ENCODE measurements around the gene DDX1. TPM values are rescaled to one million over a fixed set of nuclear protein-coding genes. Genes with fewer than 3 reads are reported as not detected.

Gene DDX1
- total and polyA plus RNA-seq, 9 of the 15 experiments (the other 6 are each of a cell fraction or from before 2014, with no cell fraction given): 116 to 277 (median 232) TPM

DNA sequence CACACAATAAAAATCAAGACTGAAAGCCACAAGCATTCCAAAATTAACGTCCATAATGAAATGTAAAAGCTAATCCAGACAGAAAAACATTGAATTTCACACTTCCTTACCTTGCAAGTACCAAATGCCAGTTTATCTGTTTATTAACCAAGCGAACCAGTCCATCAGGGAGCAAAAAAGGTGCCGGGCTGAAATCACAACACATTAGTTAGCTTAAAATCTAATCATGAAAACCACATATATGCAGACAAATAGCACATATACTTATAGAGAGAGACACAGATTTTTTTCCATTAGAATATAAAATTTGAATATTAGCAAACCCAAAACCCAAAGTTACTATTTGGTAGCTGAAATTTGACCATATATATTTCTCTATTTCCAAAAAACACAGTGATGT lies 37.7 kb upstream of the DDX1 start:
- no TSS peak for BruUV-seq (replicated peaks)
- no peak overlapping the region for H2AFZ ChIP-seq (ENCODE audit: low read depth, low read length)
- H3K4me1 ChIP-seq (replicated peaks in 1 of 2; ENCODE audit: control insufficient read depth in 2 of 2, insufficient read depth in 2 of 2, low read length in 2 of 2): peaks cover 16 to 35% of the 10 kb centered on the region in 2 experiments
- no peak for DNase-seq (ENCODE audit: extremely low read depth in 1 of 4, low spot score in 3 of 4)
- ChIA-PET POLR2A (interaction anchor here (0.7 to 2.7 kb wide), 11 partner anchors 8 to 523 kb away, joined by 3 to 13 read pairs (median 4); partner anchors contain the start of gene NBAS), CTCF (ENCODE audit: low intra/inter-chr PET ratio) (no interaction called here)
- peak overlapping the region in 1 of 2 experiments; percentile 76; a peak in 2 of 4 replicates for H3K9ac ChIP-seq (ENCODE audit: insufficient read depth in 1 of 2, low read depth in 2 of 2, low read length in 2 of 2)
- in situ Hi-C loops (cut with MboI) (no loop called here), intact Hi-C loops (cut with micrococcal nuclease) (no loop called here)
- H3K27ac ChIP-seq (ENCODE audit: extremely low read depth, low read depth, low read length): peak overlapping the region; percentile 95
- WGBS (ENCODE audit: insufficient coverage, low coverage, missing lambda C conversion rate): 10% methylated on average over 3 of the region's 3 CpGs
- no peaks in the 10 kb centered on the region for H3K9me1 ChIP-seq (ENCODE audit: control insufficient read depth, insufficient read depth, low read length)
- H3K4me3 ChIP-seq: peak overlapping the region; percentile 9; the same call in 1 of the 2 replicates
- peaks cover 70% of the 10 kb centered on the region for H3K36me3 ChIP-seq (ENCODE audit: control insufficient read depth, insufficient read depth, low read length)
- no peaks in the 10 kb centered on the region for H3K27me3 ChIP-seq (ENCODE audit: control insufficient read depth in 2 of 2, insufficient read depth in 2 of 2, low read length in 2 of 2)
- no peak for FAIRE-seq
- ATAC-seq: no peak
- H3K79me2 ChIP-seq (ENCODE audit: control insufficient read depth, insufficient read depth, low read length): peaks cover 80% of the 10 kb centered on the region
- H3K4me2 ChIP-seq (ENCODE audit: insufficient read depth, low read length): peak overlapping the region; percentile 78
- H4K20me1 ChIP-seq (replicated peaks; ENCODE audit: control insufficient read depth, insufficient read depth, low read length): no peaks in the 10 kb centered on the region
- no peaks in the 10 kb centered on the region for H3K9me3 ChIP-seq (replicated peaks; ENCODE audit: control insufficient read depth, insufficient read depth, low read depth, low read length)
- TF ChIP-seq KDM1A (IDR thresholded peaks at IDR 0.05): peak; percentile 72 to 82; a peak in 3 of 4 replicates
- TF ChIP-seq, protein P1, sequence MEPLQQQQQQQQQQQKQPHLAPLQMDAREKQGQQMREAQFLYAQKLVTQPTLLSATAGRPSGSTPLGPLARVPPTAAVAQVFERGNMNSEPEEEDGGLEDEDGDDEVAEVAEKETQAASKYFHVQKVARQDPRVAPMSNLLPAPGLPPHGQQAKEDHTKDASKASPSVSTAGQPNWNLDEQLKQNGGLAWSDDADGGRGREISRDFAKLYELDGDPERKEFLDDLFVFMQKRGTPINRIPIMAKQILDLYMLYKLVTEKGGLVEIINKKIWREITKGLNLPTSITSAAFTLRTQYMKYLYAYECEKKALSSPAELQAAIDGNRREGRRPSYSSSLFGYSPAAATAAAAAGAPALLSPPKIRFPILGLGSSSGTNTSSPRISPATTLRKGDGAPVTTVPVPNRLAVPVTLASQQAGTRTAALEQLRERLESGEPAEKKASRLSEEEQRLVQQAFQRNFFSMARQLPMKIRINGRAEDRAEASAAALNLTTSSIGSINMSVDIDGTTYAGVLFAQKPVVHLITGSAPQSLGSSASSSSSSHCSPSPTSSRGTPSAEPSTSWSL (CRISPR knock-in tag; IDR thresholded peaks at IDR 0.05; ENCODE audit: borderline replicate concordance): no peak
- TF ChIP-seq ZNF134 (CRISPR knock-in tag; conservative IDR thresholded peaks at IDR 0.05): no peak
- TF ChIP-seq, protein P2, sequence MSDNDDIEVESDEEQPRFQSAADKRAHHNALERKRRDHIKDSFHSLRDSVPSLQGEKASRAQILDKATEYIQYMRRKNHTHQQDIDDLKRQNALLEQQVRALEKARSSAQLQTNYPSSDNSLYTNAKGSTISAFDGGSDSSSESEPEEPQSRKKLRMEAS (CRISPR knock-in tag; IDR thresholded peaks at IDR 0.05): no peak
- TF ChIP-seq, protein P3, sequence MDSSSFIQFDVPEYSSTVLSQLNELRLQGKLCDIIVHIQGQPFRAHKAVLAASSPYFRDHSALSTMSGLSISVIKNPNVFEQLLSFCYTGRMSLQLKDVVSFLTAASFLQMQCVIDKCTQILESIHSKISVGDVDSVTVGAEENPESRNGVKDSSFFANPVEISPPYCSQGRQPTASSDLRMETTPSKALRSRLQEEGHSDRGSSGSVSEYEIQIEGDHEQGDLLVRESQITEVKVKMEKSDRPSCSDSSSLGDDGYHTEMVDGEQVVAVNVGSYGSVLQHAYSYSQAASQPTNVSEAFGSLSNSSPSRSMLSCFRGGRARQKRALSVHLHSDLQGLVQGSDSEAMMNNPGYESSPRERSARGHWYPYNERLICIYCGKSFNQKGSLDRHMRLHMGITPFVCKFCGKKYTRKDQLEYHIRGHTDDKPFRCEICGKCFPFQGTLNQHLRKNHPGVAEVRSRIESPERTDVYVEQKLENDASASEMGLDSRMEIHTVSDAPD (CRISPR knock-in tag; IDR thresholded peaks at IDR 0.05): no peak
- TF ChIP-seq DNMT1 (IDR thresholded peaks at IDR 0.05): no peak
- TF ChIP-seq, protein P4, sequence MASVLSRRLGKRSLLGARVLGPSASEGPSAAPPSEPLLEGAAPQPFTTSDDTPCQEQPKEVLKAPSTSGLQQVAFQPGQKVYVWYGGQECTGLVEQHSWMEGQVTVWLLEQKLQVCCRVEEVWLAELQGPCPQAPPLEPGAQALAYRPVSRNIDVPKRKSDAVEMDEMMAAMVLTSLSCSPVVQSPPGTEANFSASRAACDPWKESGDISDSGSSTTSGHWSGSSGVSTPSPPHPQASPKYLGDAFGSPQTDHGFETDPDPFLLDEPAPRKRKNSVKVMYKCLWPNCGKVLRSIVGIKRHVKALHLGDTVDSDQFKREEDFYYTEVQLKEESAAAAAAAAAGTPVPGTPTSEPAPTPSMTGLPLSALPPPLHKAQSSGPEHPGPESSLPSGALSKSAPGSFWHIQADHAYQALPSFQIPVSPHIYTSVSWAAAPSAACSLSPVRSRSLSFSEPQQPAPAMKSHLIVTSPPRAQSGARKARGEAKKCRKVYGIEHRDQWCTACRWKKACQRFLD (CRISPR knock-in tag; IDR thresholded peaks at IDR 0.05): no peak
- no peak for TF ChIP-seq MYC (IDR thresholded peaks at IDR 0.05; ENCODE audit: low read depth, low read length)
- TF ChIP-seq MYC (CRISPR knock-in tag; IDR thresholded peaks at IDR 0.05; ENCODE audit: borderline replicate concordance, low read depth): 0 out of 2 replicates have a peak, but pooled peaks have one; percentile 11
- no peak for TF ChIP-seq SP1 (CRISPR knock-in tag; IDR thresholded peaks at IDR 0.05)
- 0 out of 2 replicates have a peak, but pooled peaks have one; percentile 10 for TF ChIP-seq NBN (IDR thresholded peaks at IDR 0.05; ENCODE audit: low read depth)
- no peak for TF ChIP-seq STAT5B (CRISPR knock-in tag; IDR thresholded peaks at IDR 0.05)
- TF ChIP-seq MAZ (CRISPR knock-in tag; conservative IDR thresholded peaks at IDR 0.05 in 1 of 2, IDR thresholded peaks at IDR 0.05 in 1 of 2): 0 out of 4 replicates have a peak, but pooled peaks of 1 of the 2 experiments have one; percentile 14
- 0 out of 2 replicates have a peak, but pooled peaks have one; percentile 7 for TF ChIP-seq HSF4 (CRISPR knock-in tag; IDR thresholded peaks at IDR 0.05; ENCODE audit: borderline replicate concordance)
- no peak for TF ChIP-seq POU5F1 (IDR thresholded peaks at IDR 0.05; ENCODE audit: borderline replicate concordance, low read depth, low read length, partially characterized antibody)
- TF ChIP-seq LEF1 (IDR thresholded peaks at IDR 0.05): no peak
- TF ChIP-seq SMAD1 (IDR thresholded peaks at IDR 0.05; ENCODE audit: low read depth, low read length, partially characterized antibody): no peak
- no peak for TF ChIP-seq CBX8 (IDR thresholded peaks at IDR 0.05; ENCODE audit: borderline replicate concordance, extremely low read depth, low read depth, low read length, poor library complexity, severe bottlenecking)

Data from K562 (cell line).